Peyer's patch (tissue), 4 donors: Measurements from ENCODE around the gene R3HDM2. TPM values are rescaled to one million over a fixed set of nuclear protein-coding genes. Genes with fewer than 3 reads are reported as not detected.

Experiments used
- DNase-seq, 3 donors: peaks; one replicate each; pipeline ENCODE4 v3.0.0-alpha.2; 2017 to 2019
- H3K27ac ChIP-seq, 4 donors: fragments of 200-600 bp; sonication (generic); one replicate each; pipeline ENCODE4 v1.5.1; 2016 to 2019
- H3K27me3 ChIP-seq, 2 donors: fragments of 200-600 bp; sonication (generic); one replicate each; pipeline ENCODE4 v1.5.1; 2019
- H3K36me3 ChIP-seq, 3 donors: fragments of 200-600 bp; sonication (generic); one replicate each; pipeline ENCODE4 v1.5.1; 2016 to 2019
- H3K4me1 ChIP-seq, 4 donors: fragments of 200-600 bp; sonication (generic); one replicate each; pipeline ENCODE4 v1.5.1; 2016 to 2019
- H3K4me3 ChIP-seq, 4 donors: fragments of 200-600 bp; sonication (generic); 1 replicate in 3 of 4; 2 replicates in 1 of 4; pipeline ENCODE4 v1.5.1; 2016 to 2019; ENCODE audit warnings: mild to moderate bottlenecking in 1 of 4
- H3K9me3 ChIP-seq, 4 donors: fragments of 200-600 bp; sonication (generic); one replicate each; pipeline ENCODE4 v1.5.1; 2016 to 2019; ENCODE audit warnings: mild to moderate bottlenecking in 1 of 4
- CTCF ChIP-seq, 6 experiments: fragments of 450-650 bp in 4 of 6; fragments of 200-600 bp in 2 of 6; sonication (generic) in 1 of 6; IDR thresholded peaks; one replicate each; pipeline ENCODE4 v1.5.1; 2017 to 2019; ENCODE audit warnings: antibody characterized with exemption in 6 of 6, mild to moderate bottlenecking in 3 of 6, moderate library complexity in 1 of 6
- POLR2A ChIP-seq, 2 donors: fragments of 450-650 bp; IDR thresholded peaks; one replicate each; pipeline ENCODE4 v1.5.1; 2017; ENCODE audit warnings: antibody characterized with exemption in 2 of 2, mild to moderate bottlenecking in 2 of 2, moderate library complexity in 2 of 2
- total RNA-seq, 4 donors: library from RNA; depleted of rRNA; stranded (reverse); fragments of >200 nt; gene quantifications; one replicate each; pipeline ENCODE4 v1.1.0, GENCODE V29; 2016

R3HDM2 gene
- total RNA-seq, 4 donors from 2014 or later = 23.1 to 145 (median 54.8) TPM

DNA sequence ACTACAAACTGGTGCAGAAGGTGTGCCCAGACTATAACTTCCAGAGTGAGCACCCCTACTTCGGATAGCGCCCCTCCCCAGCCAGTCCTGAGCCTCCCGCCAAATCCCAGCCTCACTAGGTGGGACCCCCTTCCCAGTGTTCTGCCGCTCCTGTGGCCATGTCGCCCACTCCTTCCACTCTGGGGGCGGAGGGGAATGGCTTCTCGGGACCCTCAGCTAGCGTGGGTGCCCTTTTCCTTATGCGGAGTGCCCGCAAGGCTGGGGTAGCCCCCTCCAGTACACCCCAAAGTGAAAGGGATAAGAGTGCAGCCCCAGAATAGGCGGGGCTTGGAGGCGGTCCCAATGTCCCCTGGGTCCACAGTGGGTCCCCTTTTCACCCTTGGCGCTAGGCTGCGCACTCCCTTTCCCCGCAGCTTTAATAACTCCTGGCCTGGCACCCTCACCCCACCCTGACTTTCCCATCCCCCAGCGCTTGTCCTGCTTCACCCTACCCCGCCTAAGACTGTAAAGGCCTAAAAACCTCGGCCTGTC is 205.1 kb downstream of the R3HDM2 start:
- no peak for DNase-seq
- Histone ChIP-seq H3K4me3 (no peak overlapping the region), H3K4me1 (peaks cover 0 to 27% (median 21%) of the 10 kb centered on the region in 4 donors), H3K9me3 (peaks cover 0 to 7% (median 0%) of the 10 kb centered on the region in 4 donors), H3K27ac (no peak overlapping the region), H3K36me3 (no peaks in the 10 kb centered on the region), H3K27me3 (peaks cover 0 to 52% of the 10 kb centered on the region in 2 donors)
- no peak for TF ChIP-seq CTCF (IDR thresholded peaks at IDR 0.05)
- no peak for TF ChIP-seq POLR2A (IDR thresholded peaks at IDR 0.05)

GRCh38 chr12:57224973-57225679 is 205.7 kb downstream of the R3HDM2 start:
- Histone ChIP-seq H3K4me1 (peaks cover 0 to 21% (median 16%) of the 10 kb centered on the region in 4 donors), H3K4me3 (peak overlapping the region in 1 of 4 donors; percentile 17), H3K27ac (no peak overlapping the region), H3K36me3 (no peaks in the 10 kb centered on the region), H3K9me3 (peaks cover 0 to 7% (median 0%) of the 10 kb centered on the region in 4 donors), H3K27me3 (peaks cover 0 to 59% of the 10 kb centered on the region in 2 donors)
- peak; percentile 58 to 79 (median 74) for DNase-seq
- TF ChIP-seq CTCF (IDR thresholded peaks at IDR 0.05) (peak; percentile 13 to 74 (median 62)), POLR2A (IDR thresholded peaks at IDR 0.05) (no peak)

GRCh38 chr12:57224278-57224972 is 206.4 kb downstream of the R3HDM2 start:
- H3K4me3 ChIP-seq = no peak overlapping the region
- peaks cover 0 to 66% of the 10 kb centered on the region in 2 donors for H3K27me3 ChIP-seq
- peaks cover 0 to 7% (median 0%) of the 10 kb centered on the region in 4 donors for H3K9me3 ChIP-seq
- no peak overlapping the region for H3K27ac ChIP-seq
- TF ChIP-seq CTCF (IDR thresholded peaks at IDR 0.05) = no peak
- TF ChIP-seq POLR2A (IDR thresholded peaks at IDR 0.05) = no peak
- peaks cover 0 to 19% (median 15%) of the 10 kb centered on the region in 4 donors for H3K4me1 ChIP-seq
- H3K36me3 ChIP-seq = no peaks in the 10 kb centered on the region
- no peak for DNase-seq

DNA sequence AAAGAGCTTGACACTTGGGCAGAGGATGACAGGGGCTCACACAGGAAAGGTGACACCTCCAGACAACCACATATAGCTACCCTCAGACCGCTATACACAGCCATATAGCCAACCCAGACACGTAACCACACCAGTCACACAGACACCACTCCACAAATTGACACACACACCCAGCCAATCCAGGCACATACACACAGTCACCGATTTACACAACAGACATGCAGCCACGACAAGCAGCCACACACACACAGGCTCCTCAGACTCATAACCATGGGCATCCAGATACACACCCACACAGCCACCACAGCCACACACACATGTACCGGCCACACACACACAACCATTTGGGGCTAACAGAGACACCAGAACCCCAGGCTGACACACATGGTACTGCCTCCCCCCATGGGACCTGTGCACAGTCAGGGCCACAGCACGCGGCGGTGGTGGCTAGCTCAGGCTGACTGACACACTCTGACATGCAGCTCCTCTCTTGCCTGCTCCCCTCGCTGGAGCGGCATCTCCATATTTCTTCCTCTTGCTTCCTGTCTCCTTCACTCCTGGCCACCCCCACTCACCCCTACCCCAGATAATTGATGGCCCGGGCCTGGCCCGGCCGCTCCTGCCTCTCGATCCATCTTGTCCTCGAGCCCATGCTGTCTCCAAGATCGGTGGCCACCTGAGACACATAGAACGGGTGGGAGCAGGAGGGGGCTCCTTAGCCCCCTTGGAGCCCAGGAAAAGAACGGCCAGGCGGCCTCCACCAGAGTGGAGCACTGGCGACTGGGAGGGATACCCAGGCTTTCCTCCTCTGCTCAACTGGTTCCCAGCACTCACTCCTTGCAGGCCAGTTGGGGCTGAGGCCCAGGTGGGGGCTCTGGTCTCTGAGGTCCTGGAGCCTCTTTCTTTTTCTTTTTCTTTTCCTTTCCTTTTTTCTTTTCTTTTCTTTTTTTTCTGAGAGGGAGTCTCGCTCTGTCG is 207.4 kb downstream of the R3HDM2 start:
- no peaks in the 10 kb centered on the region for H3K36me3 ChIP-seq
- H3K9me3 ChIP-seq = peaks cover 0 to 7% (median 0%) of the 10 kb centered on the region in 4 donors
- peaks cover 0 to 19% (median 15%) of the 10 kb centered on the region in 4 donors for H3K4me1 ChIP-seq
- TF ChIP-seq CTCF (IDR thresholded peaks at IDR 0.05) (no peak), POLR2A (IDR thresholded peaks at IDR 0.05) (no peak)
- no peak for DNase-seq
- no peak overlapping the region for H3K27ac ChIP-seq
- H3K4me3 ChIP-seq = no peak overlapping the region
- peaks cover 0 to 72% of the 10 kb centered on the region in 2 donors for H3K27me3 ChIP-seq
